Gastroesophageal sphincter (tissue), 4 donors: Measurements from ENCODE around the gene ADAMTS9. TPM values are rescaled to one million over a fixed set of nuclear protein-coding genes. Genes with fewer than 3 reads are reported as not detected.

Source experiments
- ATAC-seq: fragments of 150-250 bp; one replicate; pipeline ENCODE4 v1.9.1; 2016; ENCODE audit warnings: mild to moderate bottlenecking, moderate library complexity
- H3K27ac ChIP-seq, 4 donors: fragments of 200-600 bp; sonication (generic) in 3 of 4; 1 replicate in 3 of 4; 2 replicates in 1 of 4; pipeline ENCODE4 v1.5.1; 2016 to 2019
- H3K27me3 ChIP-seq: fragments of 200-600 bp; sonication (generic); one replicate; pipeline ENCODE4 v1.5.1; 2019
- H3K36me3 ChIP-seq, 2 donors: fragments of 200-600 bp; sonication (generic); one replicate each; pipeline ENCODE4 v1.5.1; 2019; ENCODE audit warnings: control low read depth in 1 of 2
- H3K4me1 ChIP-seq, 3 donors: fragments of 200-600 bp; sonication (generic); 1 replicate in 2 of 3; 2 replicates in 1 of 3; pipeline ENCODE4 v1.5.1; 2016 to 2019; ENCODE audit warnings: control low read depth in 2 of 3
- H3K4me3 ChIP-seq, 2 donors: fragments of 200-600 bp; sonication (generic); one replicate each; pipeline ENCODE4 v1.5.1; 2019; ENCODE audit warnings: mild to moderate bottlenecking in 1 of 2, moderate library complexity in 1 of 2
- H3K9me3 ChIP-seq, 3 donors: fragments of 200-600 bp; sonication (generic); one replicate each; pipeline ENCODE4 v1.5.1; 2017 to 2019; ENCODE audit warnings: control low read depth in 2 of 3
- CTCF ChIP-seq, 4 experiments: fragments of 200-600 bp in 2 of 4; fragments of 450-650 bp in 2 of 4; sonication (generic) in 1 of 4; IDR thresholded peaks; one replicate each; pipeline ENCODE4 v1.5.1; 2017 to 2019; ENCODE audit warnings: antibody characterized with exemption in 4 of 4, mild to moderate bottlenecking in 2 of 4, moderate library complexity in 2 of 4
- EP300 ChIP-seq: sonication (generic); formaldehyde crosslinking; IDR thresholded peaks from one replicate; pipeline ENCODE4 v1.6.1; 2017; ENCODE audit warnings: antibody characterized with exemption, mild to moderate bottlenecking
- POLR2A ChIP-seq, 2 donors: fragments of 450-650 bp; IDR thresholded peaks; one replicate each; pipeline ENCODE4 v1.6.1; 2017; ENCODE audit warnings: antibody characterized with exemption in 2 of 2, mild to moderate bottlenecking in 2 of 2, moderate library complexity in 1 of 2
- POLR2AphosphoS5 ChIP-seq: sonication (generic); formaldehyde crosslinking; IDR thresholded peaks from one replicate; pipeline ENCODE4 v1.6.1; 2017; ENCODE audit warnings: antibody characterized with exemption
- WGBS, 2 donors: methylation state at CpG; one replicate each; pipeline ENCODE4 v1.1.5; 2018; ENCODE audit warnings: low coverage in 1 of 2; 5-methylcytosine and 5-hydroxymethylcytosine counted together
- total RNA-seq, 4 donors: library from RNA; depleted of rRNA; stranded (reverse); fragments of >200 nt; gene quantifications; one replicate each; pipeline ENCODE4 v1.1.0, GENCODE V29; 2016

Gene ADAMTS9
- total RNA-seq, 4 donors from 2014 or later = 30.7 to 102 (median 48.3) TPM

GRCh38 chr3:64645243-64645642 lies 42.6 kb downstream of the ADAMTS9 start:
- TF ChIP-seq POLR2A (IDR thresholded peaks at IDR 0.05) (no peak), POLR2AphosphoS5 (no peak), EP300 (no peak), CTCF (IDR thresholded peaks at IDR 0.05) (no peak)
- Histone ChIP-seq H3K36me3 (peaks cover 0 to 45% of the 10 kb centered on the region in 2 donors), H3K4me1 (peaks cover 3 to 18% (median 5%) of the 10 kb centered on the region in 3 donors), H3K9me3 (no peaks in the 10 kb centered on the region), H3K4me3 (no peak overlapping the region), H3K27me3 (no peaks in the 10 kb centered on the region), H3K27ac (peak overlapping the region in 3 of 4 donors; percentile 10 to 56 (median 53))
- ATAC-seq = peak; percentile 55

GRCh38 chr3:64644483-64644882 lies 43.3 kb downstream of the ADAMTS9 start:
- no peak for ATAC-seq
- H3K36me3 ChIP-seq = peaks cover 0 to 38% of the 10 kb centered on the region in 2 donors
- H3K27me3 ChIP-seq = no peaks in the 10 kb centered on the region
- H3K4me1 ChIP-seq = peaks cover 3 to 11% (median 5%) of the 10 kb centered on the region in 3 donors
- H3K9me3 ChIP-seq = no peaks in the 10 kb centered on the region
- no peak overlapping the region for H3K4me3 ChIP-seq
- WGBS, 2 donors = 93 to 95% methylated on average over 2 to 3 of the region's 3 CpGs
- H3K27ac ChIP-seq = no peak overlapping the region
- TF ChIP-seq EP300 (no peak), POLR2A (IDR thresholded peaks at IDR 0.05) (no peak), POLR2AphosphoS5 (no peak), CTCF (IDR thresholded peaks at IDR 0.05) (no peak)

GRCh38 chr3:64642327-64643151 lies 45.3 kb downstream of the ADAMTS9 start:
- ATAC-seq = no peak
- no peak for TF ChIP-seq POLR2A (IDR thresholded peaks at IDR 0.05)
- no peak for TF ChIP-seq CTCF (IDR thresholded peaks at IDR 0.05)
- TF ChIP-seq EP300 = no peak
- no peak for TF ChIP-seq POLR2AphosphoS5
- WGBS, 2 donors = 93 to 98% methylated on average over 9 to 17 of the region's 18 CpGs
- Histone ChIP-seq H3K4me3 (no peak overlapping the region), H3K36me3 (peaks cover 0 to 31% of the 10 kb centered on the region in 2 donors), H3K27ac (no peak overlapping the region), H3K9me3 (no peaks in the 10 kb centered on the region), H3K4me1 (peaks cover 3 to 10% (median 5%) of the 10 kb centered on the region in 3 donors), H3K27me3 (no peaks in the 10 kb centered on the region)

- Histone ChIP-seq H3K9me3 (no peaks in the 10 kb centered on the region), H3K36me3 (peaks cover 0 to 20% of the 10 kb centered on the region in 2 donors), H3K4me1 (no peaks in the 10 kb centered on the region), H3K27me3 (no peaks in the 10 kb centered on the region), H3K4me3 (no peak overlapping the region), H3K27ac (no peak overlapping the region)
- no peak for TF ChIP-seq POLR2A (IDR thresholded peaks at IDR 0.05)
- no peak for TF ChIP-seq CTCF (IDR thresholded peaks at IDR 0.05)
- no peak for TF ChIP-seq EP300
- no peak for TF ChIP-seq POLR2AphosphoS5
- 76 to 81% methylated on average over 3 of the region's 3 CpGs for WGBS, 2 donors
- no peak for ATAC-seq
Measured at GRCh38 chr3:64638981-64639481, 48.8 kb downstream of the ADAMTS9 start.

- no peaks in the 10 kb centered on the region for H3K27me3 ChIP-seq
- no peak overlapping the region for H3K27ac ChIP-seq
- no peak for TF ChIP-seq EP300
- no peak for TF ChIP-seq POLR2A (IDR thresholded peaks at IDR 0.05)
- no peak for TF ChIP-seq CTCF (IDR thresholded peaks at IDR 0.05)
- no peak for TF ChIP-seq POLR2AphosphoS5
- H3K36me3 ChIP-seq = peaks cover 0 to 25% of the 10 kb centered on the region in 2 donors
- H3K9me3 ChIP-seq = no peaks in the 10 kb centered on the region
- H3K4me3 ChIP-seq = no peak overlapping the region
- ATAC-seq = no peak
- H3K4me1 ChIP-seq = no peaks in the 10 kb centered on the region
- WGBS, 2 donors = 76 to 100% methylated on average over 3 of the region's 3 CpGs
Measured at GRCh38 chr3:64638511-64638910, 49.3 kb downstream of the ADAMTS9 start.
